B cell (primary cell): ENCODE data around the gene KIF11.

Source experiments
- CTCF ChIP-seq: fragments of 200-600 bp; IDR thresholded peaks from one replicate; pipeline ENCODE4 v1.8.0; 2022; ENCODE audit warnings: antibody characterized with exemption, mild to moderate bottlenecking
- EZH2 ChIP-seq: IDR thresholded peaks from 2 replicates; pipeline ENCODE4 v1.6.1; 2012; ENCODE audit warnings: borderline replicate concordance, low read depth, mild to moderate bottlenecking, moderate library complexity, low read length; ENCODE audit not compliant: insufficient read depth, poor library complexity, severe bottlenecking

GRCh38 chr10:92699193-92699517, 106.2 kb downstream of the KIF11 start:
- TF ChIP-seq CTCF, result no peak
- no peak for TF ChIP-seq EZH2
